Camera-type eye (tissue), 1 donor: ENCODE data around the gene CAPN6. TPM values are rescaled to one million over a fixed set of nuclear protein-coding genes. Genes with fewer than 3 reads are reported as not detected.

Experiments
- total RNA-seq: library from RNA; depleted of rRNA; stranded (reverse); fragments of >200 nt; gene quantifications from one replicate; pipeline ENCODE4 v1.2.3, GENCODE V29; 2014

The CAPN6 gene
- 67.9 TPM for total RNA-seq

GRCh38 chrX:111270339-111270738 lies at the start of gene CAPN6:
CAPN6 (minus strand) TSS chrX:111270483; CDS start chrX:111263936, 6,547 bp downstream.

Other genes starting within 250 kb of the CAPN6 start
- gene PAK3, start 174.3 kb downstream of the CAPN6 start, total RNA-seq: 31.3 TPM
- 31.3 TPM for gene DCX, start 141.7 kb upstream of the CAPN6 start, total RNA-seq
- 2.4 TPM for gene SERTM2, start 241.2 kb upstream of the CAPN6 start, total RNA-seq